ENCODE measurements around the gene VRK2. TPM values are rescaled to one million over a fixed set of nuclear protein-coding genes. Genes with fewer than 3 reads are reported as not detected.

VRK2 gene
- total RNA-seq, 1 donor from 2014 or later: 7.2 TPM

GRCh38 chr2:58056192-58056916 lies 9.7 kb downstream of the VRK2 start:
- DNase-seq: no peak
- Mint-ChIP-seq H3K4me3 (ENCODE audit: unreplicated experiment) (no peak overlapping the region), H3K9me3 (ENCODE audit: unreplicated experiment) (no peaks in the 10 kb centered on the region), H3K36me3 (ENCODE audit: unreplicated experiment) (no peaks in the 10 kb centered on the region), H3K27ac (ENCODE audit: unreplicated experiment) (no peak overlapping the region), H3K27me3 (ENCODE audit: unreplicated experiment) (no peaks in the 10 kb centered on the region), H3K4me1 (ENCODE audit: low read depth, unreplicated experiment) (peaks cover 7% of the 10 kb centered on the region)
- TF ChIP-seq CTCF (IDR thresholded peaks at IDR 0.05; ENCODE audit: partially characterized antibody, unreplicated experiment): no peak

GRCh38 chr2:58057707-58058530 lies 11.3 kb downstream of the VRK2 start:
- no peaks in the 10 kb centered on the region for H3K36me3 Mint-ChIP-seq (ENCODE audit: unreplicated experiment)
- H3K27ac Mint-ChIP-seq (ENCODE audit: unreplicated experiment): no peak overlapping the region
- H3K4me3 Mint-ChIP-seq (ENCODE audit: unreplicated experiment): no peak overlapping the region
- TF ChIP-seq CTCF (IDR thresholded peaks at IDR 0.05; ENCODE audit: partially characterized antibody, unreplicated experiment): no peak
- peaks cover 7% of the 10 kb centered on the region for H3K4me1 Mint-ChIP-seq (ENCODE audit: low read depth, unreplicated experiment)
- DNase-seq: no peak
- H3K9me3 Mint-ChIP-seq (ENCODE audit: unreplicated experiment): no peaks in the 10 kb centered on the region
- no peaks in the 10 kb centered on the region for H3K27me3 Mint-ChIP-seq (ENCODE audit: unreplicated experiment)

- no peak overlapping the region for H3K27ac Mint-ChIP-seq (ENCODE audit: unreplicated experiment)
- no peaks in the 10 kb centered on the region for H3K27me3 Mint-ChIP-seq (ENCODE audit: unreplicated experiment)
- H3K4me1 Mint-ChIP-seq (ENCODE audit: low read depth, unreplicated experiment): no peaks in the 10 kb centered on the region
- no peak overlapping the region for H3K4me3 Mint-ChIP-seq (ENCODE audit: unreplicated experiment)
- DNase-seq: no peak
- H3K36me3 Mint-ChIP-seq (ENCODE audit: unreplicated experiment): no peaks in the 10 kb centered on the region
- no peak for TF ChIP-seq CTCF (IDR thresholded peaks at IDR 0.05; ENCODE audit: partially characterized antibody, unreplicated experiment)
- H3K9me3 Mint-ChIP-seq (ENCODE audit: unreplicated experiment): no peaks in the 10 kb centered on the region
These were observed 17.0 kb downstream of the VRK2 start for GRCh38 chr2:58063641-58064040.

- Mint-ChIP-seq H3K36me3 (ENCODE audit: unreplicated experiment) (no peaks in the 10 kb centered on the region), H3K9me3 (ENCODE audit: unreplicated experiment) (no peaks in the 10 kb centered on the region), H3K4me3 (ENCODE audit: unreplicated experiment) (no peak overlapping the region), H3K27me3 (ENCODE audit: unreplicated experiment) (no peaks in the 10 kb centered on the region), H3K27ac (ENCODE audit: unreplicated experiment) (no peak overlapping the region), H3K4me1 (ENCODE audit: low read depth, unreplicated experiment) (no peaks in the 10 kb centered on the region)
- TF ChIP-seq CTCF (IDR thresholded peaks at IDR 0.05; ENCODE audit: partially characterized antibody, unreplicated experiment): no peak
- DNase-seq: no peak
These were observed 17.5 kb downstream of the VRK2 start for GRCh38 chr2:58064086-58064485.

- H3K36me3 Mint-ChIP-seq (ENCODE audit: unreplicated experiment): no peaks in the 10 kb centered on the region
- H3K27me3 Mint-ChIP-seq (ENCODE audit: unreplicated experiment): no peaks in the 10 kb centered on the region
- H3K9me3 Mint-ChIP-seq (ENCODE audit: unreplicated experiment): no peaks in the 10 kb centered on the region
- no peak overlapping the region for H3K27ac Mint-ChIP-seq (ENCODE audit: unreplicated experiment)
- TF ChIP-seq CTCF (IDR thresholded peaks at IDR 0.05; ENCODE audit: partially characterized antibody, unreplicated experiment): no peak
- no peaks in the 10 kb centered on the region for H3K4me1 Mint-ChIP-seq (ENCODE audit: low read depth, unreplicated experiment)
- no peak for DNase-seq
- no peak overlapping the region for H3K4me3 Mint-ChIP-seq (ENCODE audit: unreplicated experiment)
These were observed 18.6 kb downstream of the VRK2 start for GRCh38 chr2:58065248-58065647.
